ENCODE measurements around the gene PHF19.

PHF19 gene

GRCh38 chr9:120922404-120923195, 45.6 kb upstream of the PHF19 start:
- no peak for DNase-seq (ENCODE audit: low read depth in 2 of 2)
- no peak for TF ChIP-seq CTCF (IDR thresholded peaks at IDR 0.05; ENCODE audit: low read depth, low read length)
- no peak overlapping the region for H3K4me3 ChIP-seq (replicated peaks in 1 of 2; ENCODE audit: low read depth in 2 of 2, low read length in 2 of 2)

GRCh38 chr9:120921661-120922181, 44.7 kb upstream of the PHF19 start:
- H3K4me3 ChIP-seq (replicated peaks in 1 of 2; ENCODE audit: low read depth in 2 of 2, low read length in 2 of 2): no peak overlapping the region
- no peak for TF ChIP-seq CTCF (IDR thresholded peaks at IDR 0.05; ENCODE audit: low read depth, low read length)
- no peak for DNase-seq (ENCODE audit: low read depth in 2 of 2)

DNA sequence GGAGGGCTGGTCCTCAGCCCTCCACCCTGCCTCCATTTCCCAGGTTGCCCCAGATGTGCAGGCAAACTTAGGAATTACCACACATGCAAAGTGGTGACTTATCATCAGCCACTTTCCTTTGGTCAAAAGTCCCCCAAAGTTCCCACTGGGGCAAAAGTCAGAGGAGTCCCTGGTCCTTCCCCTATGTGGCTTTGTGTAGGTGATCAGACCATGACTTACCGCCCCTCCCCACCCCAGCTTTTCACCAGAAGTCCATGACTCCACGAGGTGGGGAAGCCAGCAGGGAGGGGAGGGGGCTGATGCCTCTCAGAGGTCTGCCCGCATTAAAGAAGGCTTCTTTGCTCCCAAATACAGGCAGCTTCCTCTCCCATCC, 43.8 kb upstream of the PHF19 start:
- no peak overlapping the region for H3K4me3 ChIP-seq (replicated peaks in 1 of 2; ENCODE audit: low read depth in 2 of 2, low read length in 2 of 2)
- no peak for TF ChIP-seq CTCF (IDR thresholded peaks at IDR 0.05; ENCODE audit: low read depth, low read length)
- no peak for DNase-seq (ENCODE audit: low read depth in 2 of 2)

DNA sequence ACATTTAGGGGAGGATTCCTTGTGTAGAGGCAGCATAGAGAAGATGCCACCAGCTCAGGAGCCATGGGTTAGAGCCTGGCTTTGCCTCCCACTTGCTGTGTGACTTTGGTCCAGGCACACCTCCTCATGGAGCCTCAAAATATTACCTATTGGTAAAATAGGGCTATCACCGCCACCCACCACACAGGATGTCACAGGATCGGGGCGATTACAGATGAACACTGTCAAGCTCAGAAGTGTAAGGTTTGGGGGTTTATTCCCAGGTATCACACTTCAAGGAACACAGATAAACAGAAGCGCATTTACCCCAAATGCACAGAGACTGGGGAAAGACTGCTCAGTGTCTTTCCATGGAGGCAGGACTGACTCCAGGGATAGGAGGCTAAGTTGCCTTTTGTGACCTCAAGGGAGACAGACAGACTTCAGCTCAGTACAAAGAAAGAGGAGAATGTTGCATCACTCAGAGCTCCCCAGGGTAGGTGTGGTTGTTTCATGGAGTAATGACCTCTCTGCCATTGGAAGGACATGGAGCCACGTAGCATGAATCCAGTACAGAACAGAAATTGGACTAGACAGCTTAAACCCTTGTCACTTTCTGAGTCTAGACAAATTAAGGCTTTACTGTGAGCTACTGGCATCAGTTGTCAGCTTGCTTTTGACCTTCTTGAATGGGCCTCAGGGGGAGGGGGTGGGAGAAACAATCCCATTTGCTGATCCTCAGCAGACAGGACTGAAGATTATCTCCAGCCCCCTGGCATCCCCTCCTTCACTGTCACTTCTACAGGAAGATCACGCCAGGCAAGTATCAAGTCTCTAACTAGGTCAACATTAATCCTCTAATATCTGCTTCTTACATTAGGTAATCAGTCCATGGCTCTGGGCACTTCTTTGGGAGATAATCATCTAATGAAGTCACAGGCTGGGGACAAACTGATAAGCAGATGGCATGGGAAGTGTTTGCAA, 43.1 kb upstream of the PHF19 start:
- no peak overlapping the region for H3K4me3 ChIP-seq (replicated peaks in 1 of 2; ENCODE audit: low read depth in 2 of 2, low read length in 2 of 2)
- no peak for TF ChIP-seq CTCF (IDR thresholded peaks at IDR 0.05; ENCODE audit: low read depth, low read length)
- DNase-seq (ENCODE audit: low read depth in 2 of 2): peak in 1 of 2 donors; percentile 32

- no peak for DNase-seq (ENCODE audit: low read depth in 2 of 2)
These were observed 42.2 kb upstream of the PHF19 start for GRCh38 chr9:120918931-120919842.

More at GRCh38 chr9:120918931-120919842, 42.2 kb upstream of the PHF19 start:
- TF ChIP-seq CTCF (IDR thresholded peaks at IDR 0.05; ENCODE audit: low read depth, low read length): no peak
- H3K4me3 ChIP-seq (replicated peaks in 1 of 2; ENCODE audit: low read depth in 2 of 2, low read length in 2 of 2): no peak overlapping the region

Data from cardiac fibroblast (primary cell).